Lung (tissue), 12 donors: Measurements from ENCODE around the gene ZFAND3. TPM values are rescaled to one million over a fixed set of nuclear protein-coding genes. Genes with fewer than 3 reads are reported as not detected.
A peak's percentile ranks its signal among the peaks of the same experiment; 100 is the strongest.

Source experiments
- ATAC-seq: fragments of 200-7000 bp; cut with Tn5 transposase; one replicate; pipeline ENCODE4 v1.9.1; 2020; ENCODE audit warnings: moderate number of reproducible peaks; ENCODE audit not compliant: insufficient read depth, low FRiP score
- DNase-seq, 3 donors: peaks; one replicate each; pipeline ENCODE4 v3.0.0-alpha.2; 2013 to 2017
- H3K27ac ChIP-seq, 2 donors: one replicate each; pipeline ENCODE4 v1.5.1; 2013; ENCODE audit warnings: mild to moderate bottlenecking in 2 of 2, moderate library complexity in 2 of 2, control low read depth in 1 of 2, inconsistent platforms in 1 of 2, low read depth in 1 of 2, low read length in 1 of 2
- H3K27me3 ChIP-seq, 3 donors: one replicate each; pipeline ENCODE4 v1.5.1; 2013; ENCODE audit warnings: low read length in 2 of 3; ENCODE audit not compliant: control insufficient read depth in 3 of 3, insufficient read depth in 3 of 3
- H3K36me3 ChIP-seq, 4 donors: one replicate each; pipeline ENCODE4 v1.5.1; 2013; ENCODE audit warnings: low read length in 4 of 4, mild to moderate bottlenecking in 1 of 4, moderate library complexity in 1 of 4; ENCODE audit not compliant: control insufficient read depth in 4 of 4, insufficient read depth in 4 of 4
- H3K4me1 ChIP-seq, 5 donors: one replicate each; pipeline ENCODE4 v1.5.1; 2013; ENCODE audit warnings: low read length in 5 of 5, mild to moderate bottlenecking in 2 of 5, moderate library complexity in 1 of 5; ENCODE audit not compliant: control insufficient read depth in 5 of 5, insufficient read depth in 5 of 5
- H3K4me3 ChIP-seq: one replicate; pipeline ENCODE4 v1.5.1; 2013; ENCODE audit warnings: mild to moderate bottlenecking, control low read depth, moderate library complexity
- H3K9ac ChIP-seq, 2 donors: one replicate each; pipeline ENCODE4 v1.5.1; 2013; ENCODE audit warnings: low read length in 2 of 2, control low read depth in 1 of 2; ENCODE audit not compliant: insufficient read depth in 1 of 2
- H3K9me3 ChIP-seq, 4 donors: one replicate each; pipeline ENCODE4 v1.5.1; 2013; ENCODE audit warnings: low read length in 3 of 4, mild to moderate bottlenecking in 1 of 4, moderate library complexity in 1 of 4; ENCODE audit not compliant: control insufficient read depth in 4 of 4, insufficient read depth in 3 of 4
- WGBS, 2 donors: extraction: QIAGEN DNeasy Blood & Tissue Kit; methylation state at CpG; one replicate each; pipeline ENCODE4 v1.1.7; 2013; 5-methylcytosine and 5-hydroxymethylcytosine counted together
- polyA plus RNA-seq, 2 donors: library from polyadenylated mRNA; stranded (reverse); fragments of 200-250 nt; gene quantifications; one replicate each; pipeline ENCODE4 v1.2.1, GENCODE V29; 2013
- total RNA-seq, 2 donors: library from RNA; depleted of rRNA in 1 of 2; stranded (reverse); fragments of >200 nt in 1 of 2; gene quantifications; one replicate each; pipeline ENCODE4 v1.2.1, GENCODE V29; 2014 to 2021
- TF ChIP-seq, protein P1 (sequence below): IDR thresholded peaks from 2 replicates; pipeline ENCODE4 v1.5.1; 2012; ENCODE audit warnings: mild to moderate bottlenecking; ENCODE audit errors: control extremely low read depth, extremely low read depth
- donor health status: control.
- donor health status: control.
- donor health status: Bipolar disorder and iron deficiency.
- donor health status: healthy.
- donor health status: DM: yes; HTN: yes; CAD: no.

ZFAND3 gene
- total and polyA plus RNA-seq, 4 donors: 27.6 to 63.6 (median 51.3) TPM

- DNase-seq (no peak), ATAC-seq (no peak)
- no peak overlapping the region for H3K9ac ChIP-seq
- H3K27ac ChIP-seq: no peak overlapping the region
- H3K4me3 ChIP-seq: no peak overlapping the region
- 28 to 97% methylated on average over 1 of the region's 1 CpG for WGBS, 2 donors
- H3K36me3 ChIP-seq: no peaks in the 10 kb centered on the region
- H3K4me1 ChIP-seq: peaks cover 0 to 16% (median 0%) of the 10 kb centered on the region in 5 donors
- H3K9me3 ChIP-seq: no peaks in the 10 kb centered on the region
- H3K27me3 ChIP-seq: no peaks in the 10 kb centered on the region
- TF ChIP-seq, protein P1, sequence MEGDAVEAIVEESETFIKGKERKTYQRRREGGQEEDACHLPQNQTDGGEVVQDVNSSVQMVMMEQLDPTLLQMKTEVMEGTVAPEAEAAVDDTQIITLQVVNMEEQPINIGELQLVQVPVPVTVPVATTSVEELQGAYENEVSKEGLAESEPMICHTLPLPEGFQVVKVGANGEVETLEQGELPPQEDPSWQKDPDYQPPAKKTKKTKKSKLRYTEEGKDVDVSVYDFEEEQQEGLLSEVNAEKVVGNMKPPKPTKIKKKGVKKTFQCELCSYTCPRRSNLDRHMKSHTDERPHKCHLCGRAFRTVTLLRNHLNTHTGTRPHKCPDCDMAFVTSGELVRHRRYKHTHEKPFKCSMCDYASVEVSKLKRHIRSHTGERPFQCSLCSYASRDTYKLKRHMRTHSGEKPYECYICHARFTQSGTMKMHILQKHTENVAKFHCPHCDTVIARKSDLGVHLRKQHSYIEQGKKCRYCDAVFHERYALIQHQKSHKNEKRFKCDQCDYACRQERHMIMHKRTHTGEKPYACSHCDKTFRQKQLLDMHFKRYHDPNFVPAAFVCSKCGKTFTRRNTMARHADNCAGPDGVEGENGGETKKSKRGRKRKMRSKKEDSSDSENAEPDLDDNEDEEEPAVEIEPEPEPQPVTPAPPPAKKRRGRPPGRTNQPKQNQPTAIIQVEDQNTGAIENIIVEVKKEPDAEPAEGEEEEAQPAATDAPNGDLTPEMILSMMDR: no peak
Measured at GRCh38 chr6:38033442-38033982, 214.0 kb downstream of the ZFAND3 start.

DNA sequence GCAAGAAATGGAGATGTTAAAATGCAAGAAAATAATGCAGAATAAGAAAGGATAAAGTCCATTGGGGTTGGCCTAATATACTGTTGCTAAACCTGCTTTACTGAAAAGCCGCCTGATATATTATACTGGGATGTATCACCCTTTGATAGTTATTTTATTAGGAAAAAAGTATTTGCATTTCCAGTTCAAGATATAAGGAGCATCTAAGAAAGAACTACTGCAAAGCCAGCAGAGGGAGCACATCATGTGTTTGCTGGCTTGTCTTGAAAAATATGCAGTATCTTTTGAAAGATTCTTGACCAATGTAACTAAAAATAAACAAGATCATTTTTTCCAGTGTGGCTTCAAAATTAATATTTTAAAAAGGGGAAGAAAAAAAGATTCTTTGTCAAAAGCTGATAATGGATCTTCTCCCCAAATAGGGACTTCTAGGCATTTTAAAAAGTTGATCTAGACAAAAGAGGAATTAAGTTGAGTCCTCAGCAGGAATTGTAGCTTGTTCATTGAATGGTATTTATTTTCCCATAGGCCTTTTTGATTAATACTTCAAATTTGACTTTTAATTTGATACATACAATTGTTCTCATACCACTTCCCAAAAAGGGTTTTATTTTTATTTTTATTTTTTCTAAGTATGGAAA lies 214.9 kb downstream of the ZFAND3 start:
- 85 to 87% methylated on average over 1 of the region's 1 CpG for WGBS, 2 donors
- Histone ChIP-seq H3K9ac (no peak overlapping the region), H3K4me1 (peaks cover 0 to 14% (median 0%) of the 10 kb centered on the region in 5 donors), H3K36me3 (no peaks in the 10 kb centered on the region), H3K27ac (no peak overlapping the region), H3K9me3 (no peaks in the 10 kb centered on the region), H3K27me3 (no peaks in the 10 kb centered on the region), H3K4me3 (no peak overlapping the region)
- TF ChIP-seq, protein P1: peak; percentile 6
- ATAC-seq (no peak), DNase-seq (peak; percentile 29 to 79 (median 65))

GRCh38 chr6:38035478-38035877 lies 216.0 kb downstream of the ZFAND3 start:
- TF ChIP-seq, protein P1: no peak
- Histone ChIP-seq H3K4me3 (no peak overlapping the region), H3K9ac (no peak overlapping the region), H3K4me1 (peaks cover 0 to 18% (median 3%) of the 10 kb centered on the region in 5 donors), H3K27me3 (no peaks in the 10 kb centered on the region), H3K27ac (no peak overlapping the region), H3K36me3 (no peaks in the 10 kb centered on the region), H3K9me3 (no peaks in the 10 kb centered on the region)
- WGBS, 2 donors: 87 to 93% methylated on average over 1 of the region's 1 CpG
- ATAC-seq (no peak), DNase-seq (no peak)

DNA sequence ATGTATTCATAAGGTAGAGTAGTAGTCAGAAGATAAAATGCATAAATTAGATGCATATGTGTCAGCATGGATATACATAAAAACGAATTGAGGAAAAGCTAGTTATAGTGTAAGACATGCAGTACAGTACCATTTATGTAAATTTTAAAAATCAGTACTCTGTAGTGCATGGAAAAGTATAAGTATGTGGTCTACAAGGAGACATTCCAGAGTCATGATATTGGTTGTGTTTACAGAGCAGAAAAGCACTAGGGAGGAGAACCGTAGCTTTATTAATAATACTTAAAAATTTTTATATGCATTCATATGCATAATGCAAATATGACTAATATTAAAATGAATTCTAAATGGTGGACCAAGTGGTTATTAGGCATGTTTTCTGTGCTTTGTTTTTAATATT lies 220.0 kb downstream of the ZFAND3 start:
- Histone ChIP-seq H3K4me1 (peaks cover 0 to 23% (median 7%) of the 10 kb centered on the region in 5 donors), H3K27me3 (no peaks in the 10 kb centered on the region), H3K9ac (no peak overlapping the region), H3K27ac (no peak overlapping the region), H3K36me3 (no peaks in the 10 kb centered on the region), H3K9me3 (no peaks in the 10 kb centered on the region), H3K4me3 (no peak overlapping the region)
- no peak for ATAC-seq
- WGBS, 2 donors: 64 to 86% methylated on average over 2 of the region's 2 CpGs
- DNase-seq: no peak
- TF ChIP-seq, protein P1: no peak
